Peyer's patch (tissue), 4 donors: ENCODE data around the gene PPP2R1B. TPM values are rescaled to one million over a fixed set of nuclear protein-coding genes. Genes with fewer than 3 reads are reported as not detected.

Experiments used
- DNase-seq, 3 donors: peaks; one replicate each; pipeline ENCODE4 v3.0.0-alpha.2; 2017 to 2019
- H3K27ac ChIP-seq, 4 donors: fragments of 200-600 bp; sonication (generic); one replicate each; pipeline ENCODE4 v1.5.1; 2016 to 2019
- H3K27me3 ChIP-seq, 2 donors: fragments of 200-600 bp; sonication (generic); one replicate each; pipeline ENCODE4 v1.5.1; 2019
- H3K36me3 ChIP-seq, 3 donors: fragments of 200-600 bp; sonication (generic); one replicate each; pipeline ENCODE4 v1.5.1; 2016 to 2019
- H3K4me1 ChIP-seq, 4 donors: fragments of 200-600 bp; sonication (generic); one replicate each; pipeline ENCODE4 v1.5.1; 2016 to 2019
- H3K4me3 ChIP-seq, 4 donors: fragments of 200-600 bp; sonication (generic); 1 replicate in 3 of 4; 2 replicates in 1 of 4; pipeline ENCODE4 v1.5.1; 2016 to 2019; ENCODE audit warnings: mild to moderate bottlenecking in 1 of 4
- H3K9me3 ChIP-seq, 4 donors: fragments of 200-600 bp; sonication (generic); one replicate each; pipeline ENCODE4 v1.5.1; 2016 to 2019; ENCODE audit warnings: mild to moderate bottlenecking in 1 of 4
- CTCF ChIP-seq, 6 experiments: fragments of 450-650 bp in 4 of 6; fragments of 200-600 bp in 2 of 6; sonication (generic) in 1 of 6; IDR thresholded peaks; one replicate each; pipeline ENCODE4 v1.5.1; 2017 to 2019; ENCODE audit warnings: antibody characterized with exemption in 6 of 6, mild to moderate bottlenecking in 3 of 6, moderate library complexity in 1 of 6
- POLR2A ChIP-seq, 2 donors: fragments of 450-650 bp; IDR thresholded peaks; one replicate each; pipeline ENCODE4 v1.5.1; 2017; ENCODE audit warnings: antibody characterized with exemption in 2 of 2, mild to moderate bottlenecking in 2 of 2, moderate library complexity in 2 of 2
- total RNA-seq, 4 donors: library from RNA; depleted of rRNA; stranded (reverse); fragments of >200 nt; gene quantifications; one replicate each; pipeline ENCODE4 v1.1.0, GENCODE V29; 2016

The PPP2R1B gene
- total RNA-seq, 4 donors from 2014 or later = 25.6 to 51.8 (median 41.7) TPM

GRCh38 chr11:111797145-111797581 lies 31.0 kb upstream of the PPP2R1B start:
- Histone ChIP-seq H3K4me3 (no peak overlapping the region), H3K9me3 (peaks cover 0 to 4% (median 2%) of the 10 kb centered on the region in 4 donors), H3K36me3 (peaks cover 0 to 6% (median 0%) of the 10 kb centered on the region in 3 donors), H3K4me1 (no peaks in the 10 kb centered on the region), H3K27me3 (no peaks in the 10 kb centered on the region), H3K27ac (no peak overlapping the region)
- no peak for DNase-seq
- TF ChIP-seq CTCF (IDR thresholded peaks at IDR 0.05) (no peak), POLR2A (IDR thresholded peaks at IDR 0.05) (no peak)

- Histone ChIP-seq H3K9me3 (peaks cover 0 to 4% (median 2%) of the 10 kb centered on the region in 4 donors), H3K36me3 (peaks cover 0 to 4% (median 0%) of the 10 kb centered on the region in 3 donors), H3K4me3 (no peak overlapping the region), H3K4me1 (no peaks in the 10 kb centered on the region), H3K27me3 (no peaks in the 10 kb centered on the region), H3K27ac (no peak overlapping the region)
- no peak for DNase-seq
- no peak for TF ChIP-seq CTCF (IDR thresholded peaks at IDR 0.05)
These were observed 30.5 kb upstream of the PPP2R1B start for GRCh38 chr11:111796696-111797095.

- peaks cover 0 to 4% (median 2%) of the 10 kb centered on the region in 4 donors for H3K9me3 ChIP-seq
- no peak for TF ChIP-seq POLR2A (IDR thresholded peaks at IDR 0.05)
- TF ChIP-seq CTCF (IDR thresholded peaks at IDR 0.05) = no peak
- no peaks in the 10 kb centered on the region for H3K36me3 ChIP-seq
- no peaks in the 10 kb centered on the region for H3K4me1 ChIP-seq
- no peak for DNase-seq
- H3K27me3 ChIP-seq = no peaks in the 10 kb centered on the region
- H3K27ac ChIP-seq = no peak overlapping the region
- no peak overlapping the region for H3K4me3 ChIP-seq
These were observed 29.3 kb upstream of the PPP2R1B start for GRCh38 chr11:111795334-111795985.

- no peak overlapping the region for H3K4me3 ChIP-seq
- H3K9me3 ChIP-seq = peaks cover 0 to 4% (median 2%) of the 10 kb centered on the region in 4 donors
- no peaks in the 10 kb centered on the region for H3K36me3 ChIP-seq
- TF ChIP-seq CTCF (IDR thresholded peaks at IDR 0.05) (no peak), POLR2A (IDR thresholded peaks at IDR 0.05) (no peak)
- DNase-seq = no peak
- H3K4me1 ChIP-seq = no peaks in the 10 kb centered on the region
- no peaks in the 10 kb centered on the region for H3K27me3 ChIP-seq
- H3K27ac ChIP-seq = no peak overlapping the region
These were observed 27.7 kb upstream of the PPP2R1B start for GRCh38 chr11:111793863-111794262.

- Histone ChIP-seq H3K27me3 (no peaks in the 10 kb centered on the region), H3K27ac (no peak overlapping the region), H3K9me3 (peaks cover 0 to 4% (median 2%) of the 10 kb centered on the region in 4 donors), H3K4me1 (no peaks in the 10 kb centered on the region), H3K36me3 (no peaks in the 10 kb centered on the region), H3K4me3 (no peak overlapping the region)
- TF ChIP-seq CTCF (IDR thresholded peaks at IDR 0.05) = no peak
- no peak for TF ChIP-seq POLR2A (IDR thresholded peaks at IDR 0.05)
- no peak for DNase-seq
These were observed 26.8 kb upstream of the PPP2R1B start for GRCh38 chr11:111792955-111793500.
